GM18508 (cell line): Measurements from ENCODE around the gene LIME1.

Experiments
- ATAC-seq: cut with Tn5 transposase; IDR thresholded peaks from one replicate; pipeline ENCODE4 v1.9.1; 2021; ENCODE audit warnings: moderate number of reproducible peaks; ENCODE audit not compliant: insufficient read depth, unreplicated experiment

The LIME1 gene

DNA sequence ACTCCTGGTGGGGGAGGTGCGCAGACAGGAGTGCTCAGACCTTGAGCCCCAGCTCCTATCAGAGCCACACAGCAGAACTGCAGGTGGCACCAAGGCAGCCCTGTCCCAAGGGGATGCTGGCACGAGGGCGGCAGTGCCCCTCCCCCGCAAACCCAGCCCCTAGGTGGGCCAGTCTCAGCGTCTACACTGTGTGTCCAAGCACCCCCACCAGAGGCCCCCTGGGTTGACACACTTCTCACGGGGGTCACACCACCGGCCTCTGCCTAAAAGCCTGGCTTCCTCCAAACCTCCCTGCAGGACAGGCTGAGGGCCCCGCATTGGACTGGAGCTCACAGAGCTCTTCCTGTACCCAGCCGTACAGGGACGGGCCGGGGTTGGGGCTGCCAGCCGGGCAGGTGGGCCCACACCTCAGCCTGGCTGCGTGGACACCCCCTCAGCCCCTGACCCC, 11.2 kb downstream of the LIME1 start:
- no peak for ATAC-seq

DNA sequence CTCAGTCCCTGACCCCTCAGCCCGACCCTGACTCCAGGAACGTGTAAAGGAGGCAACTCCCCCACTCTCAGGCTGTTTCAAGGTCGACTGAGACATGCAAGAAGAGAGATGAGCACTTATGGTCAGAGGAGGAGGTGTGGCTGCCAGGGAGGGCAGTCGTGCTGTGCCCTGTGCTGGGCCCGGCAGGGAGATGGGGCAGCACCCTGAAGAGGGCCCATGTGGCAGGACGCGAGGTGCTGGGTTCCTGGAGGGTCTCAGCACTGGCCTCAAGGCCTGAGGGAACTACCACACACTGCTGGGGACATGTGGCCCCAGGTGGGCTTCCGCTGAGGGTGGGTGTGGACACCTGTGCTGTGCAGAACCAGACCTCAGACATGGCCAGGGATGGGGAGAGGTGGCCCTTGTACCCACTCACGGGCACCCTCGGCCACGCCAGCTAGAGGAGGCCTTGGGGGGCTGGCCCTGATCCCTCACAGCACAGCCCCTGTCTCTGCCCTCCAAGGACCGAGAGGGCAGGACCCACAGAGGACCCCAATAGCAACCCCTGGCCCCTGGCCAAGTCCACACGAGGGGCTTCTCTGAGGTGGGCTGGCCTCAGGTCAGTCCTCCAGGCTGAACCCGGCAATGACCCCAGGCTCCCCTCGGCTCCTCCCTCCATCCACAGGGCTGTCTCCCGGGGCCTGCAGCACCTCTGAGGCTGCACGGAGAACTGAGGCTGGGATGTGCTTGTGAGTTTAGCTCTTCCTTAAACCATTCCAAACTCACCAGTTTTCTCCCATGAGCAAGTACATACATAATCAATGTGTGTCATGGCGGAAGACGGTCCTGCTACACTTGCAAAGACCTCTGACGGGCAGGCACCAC, 11.8 kb downstream of the LIME1 start:
- ATAC-seq = no peak

DNA sequence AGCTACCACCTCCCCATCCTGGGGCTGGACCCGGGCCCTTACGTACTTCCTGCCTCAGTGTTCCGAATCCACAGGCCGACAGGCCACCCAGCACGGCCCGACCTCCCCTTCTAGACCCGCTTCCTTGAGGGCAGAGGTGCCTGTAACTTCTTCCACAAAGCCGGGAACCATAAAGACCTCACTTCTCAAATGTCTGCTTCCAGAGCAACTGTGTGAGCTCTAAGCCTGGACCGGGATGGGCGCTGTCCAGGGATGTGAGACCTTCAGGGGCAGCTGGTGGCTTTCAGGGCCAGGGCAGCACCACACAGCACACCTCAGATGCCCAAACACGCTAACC, 12.4 kb downstream of the LIME1 start:
- no peak for ATAC-seq

DNA sequence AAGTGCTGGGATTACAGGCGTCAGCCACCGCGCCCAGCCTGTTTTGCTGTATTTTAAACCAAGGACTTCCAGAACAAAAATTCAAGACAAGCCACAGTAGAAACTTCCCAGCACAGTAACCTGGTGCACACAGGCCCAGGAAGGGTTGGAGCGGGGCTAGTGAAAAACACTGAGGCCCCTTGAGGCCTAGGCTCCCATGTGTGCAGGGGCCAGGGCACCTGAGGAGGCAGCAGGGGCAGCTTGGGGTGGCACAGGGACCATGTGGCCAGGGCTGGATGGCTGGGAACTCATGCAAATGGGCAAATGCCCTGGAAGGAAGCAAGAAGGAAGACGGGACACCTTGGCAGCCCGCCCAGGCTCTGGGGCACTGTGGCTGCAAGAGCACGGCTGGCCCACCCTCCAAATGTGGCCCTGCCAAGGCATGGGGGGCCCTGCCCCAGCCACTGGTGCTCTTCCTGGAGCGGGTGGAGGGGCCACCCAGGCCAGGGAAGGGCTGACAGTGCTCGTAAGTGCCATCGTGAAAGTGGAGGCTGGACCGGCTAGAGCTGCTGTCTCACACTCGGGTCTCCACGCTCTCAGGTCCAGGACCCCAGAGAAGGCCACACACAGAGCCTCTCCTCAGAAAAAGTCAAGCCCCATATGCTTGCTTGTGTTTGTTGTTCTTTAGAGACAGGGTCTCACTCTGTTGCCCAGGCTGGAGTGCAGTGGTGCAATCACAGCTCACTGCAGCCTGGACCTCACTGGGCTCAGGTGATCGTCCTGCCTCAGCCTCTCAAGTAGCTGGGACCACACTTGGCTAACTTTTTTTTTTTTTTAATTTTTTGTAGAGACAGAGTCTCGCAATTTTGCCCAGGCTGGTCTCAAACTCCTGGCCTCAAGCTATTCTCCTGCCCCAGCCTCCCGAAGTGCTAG, 13.4 kb downstream of the LIME1 start:
- ATAC-seq = no peak

DNA sequence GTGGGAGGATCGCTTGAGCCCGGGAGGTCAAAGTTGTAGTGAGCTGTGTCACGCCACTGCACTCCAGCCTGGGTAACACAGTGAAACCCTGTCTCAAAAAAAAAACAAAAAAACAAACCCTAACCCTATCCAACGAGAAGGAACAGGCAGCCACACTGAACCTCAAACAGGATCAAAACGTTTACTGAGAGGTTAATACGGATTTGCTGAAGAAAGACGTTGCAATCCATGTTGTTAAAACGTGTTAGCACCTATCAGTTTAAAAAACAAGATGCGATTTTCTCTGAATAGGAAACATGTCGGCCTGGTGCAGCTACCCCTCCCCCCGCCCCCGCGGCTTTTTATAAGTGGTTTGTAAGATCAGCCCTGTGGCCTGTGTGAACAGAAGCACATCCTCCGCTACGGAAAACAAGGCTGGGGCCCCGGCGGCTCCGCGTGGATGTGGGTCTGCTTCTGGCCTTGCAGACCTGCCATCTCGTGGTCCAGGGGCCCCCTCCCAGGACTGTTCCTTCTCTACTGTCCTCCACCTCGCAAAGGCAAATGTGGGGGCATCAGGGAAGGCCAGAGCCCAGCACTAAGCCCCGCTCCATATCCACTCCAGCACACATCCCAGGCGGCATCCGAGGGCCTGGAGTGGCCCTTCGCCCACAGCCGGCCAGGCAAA, 14.5 kb downstream of the LIME1 start:
- ATAC-seq = no peak

DNA sequence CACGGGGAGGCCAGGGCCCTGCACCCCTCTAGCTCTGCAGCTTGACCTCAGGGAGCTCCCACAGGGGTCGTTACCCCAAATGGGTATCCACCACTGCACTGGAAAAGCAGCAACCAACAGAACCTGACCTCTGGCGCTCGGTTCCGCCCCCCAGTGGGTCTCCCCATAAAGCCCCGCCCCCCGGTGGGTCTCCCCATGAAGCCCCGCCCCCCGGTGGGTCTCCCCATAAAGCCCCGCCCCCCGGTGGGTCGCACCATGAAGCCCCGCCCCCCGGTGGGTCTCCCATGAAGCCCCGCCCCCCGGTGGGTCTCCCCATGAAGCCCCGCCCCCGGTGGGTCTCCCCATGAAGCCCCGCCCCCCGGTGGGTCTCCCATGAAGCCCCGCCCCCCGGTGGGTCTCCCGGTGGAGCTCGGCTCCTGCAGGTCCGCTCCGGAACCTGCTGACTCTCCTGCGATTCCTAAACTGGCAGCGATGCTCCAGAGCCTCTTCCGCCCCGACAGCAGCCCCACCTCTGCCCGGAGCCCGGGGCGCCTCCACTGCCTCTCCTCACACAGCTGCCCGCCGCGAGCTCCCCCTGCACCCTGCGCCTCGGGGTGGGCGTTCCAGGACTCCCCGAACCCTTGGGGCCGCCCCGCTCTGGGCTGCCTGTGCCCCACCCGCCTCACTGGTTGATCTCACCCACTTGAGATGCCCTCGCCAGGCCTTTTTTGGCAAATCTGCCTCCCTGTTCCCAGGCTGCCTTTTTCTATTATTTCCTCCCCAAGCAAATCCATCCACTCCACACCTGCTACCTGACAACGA, 15.2 kb downstream of the LIME1 start:
- ATAC-seq = no peak

- ATAC-seq = no peak
Measured at GRCh38 chr20:63752411-63753101, 16.1 kb downstream of the LIME1 start.

DNA sequence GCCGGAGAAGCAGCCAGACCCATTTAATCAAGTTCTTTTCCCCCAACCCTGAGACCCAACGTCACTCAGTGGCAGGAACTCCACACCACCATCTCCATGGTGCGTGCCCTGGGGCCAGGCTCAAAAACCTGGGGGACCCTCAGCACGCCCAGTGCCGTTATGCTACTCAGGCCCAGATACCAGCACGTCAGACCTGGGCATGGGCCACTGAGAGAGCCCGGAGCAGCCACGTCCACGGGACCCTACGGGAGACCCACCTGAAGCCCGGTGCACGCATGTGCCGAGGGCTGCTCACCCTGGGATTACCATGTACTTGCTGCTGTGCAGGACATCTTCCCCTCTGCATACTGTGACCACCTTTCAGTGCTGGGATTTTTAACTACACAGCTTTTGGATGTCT, 16.9 kb downstream of the LIME1 start:
- no peak for ATAC-seq

GRCh38 chr20:63754008-63754407, 17.5 kb downstream of the LIME1 start:
- no peak for ATAC-seq

DNA sequence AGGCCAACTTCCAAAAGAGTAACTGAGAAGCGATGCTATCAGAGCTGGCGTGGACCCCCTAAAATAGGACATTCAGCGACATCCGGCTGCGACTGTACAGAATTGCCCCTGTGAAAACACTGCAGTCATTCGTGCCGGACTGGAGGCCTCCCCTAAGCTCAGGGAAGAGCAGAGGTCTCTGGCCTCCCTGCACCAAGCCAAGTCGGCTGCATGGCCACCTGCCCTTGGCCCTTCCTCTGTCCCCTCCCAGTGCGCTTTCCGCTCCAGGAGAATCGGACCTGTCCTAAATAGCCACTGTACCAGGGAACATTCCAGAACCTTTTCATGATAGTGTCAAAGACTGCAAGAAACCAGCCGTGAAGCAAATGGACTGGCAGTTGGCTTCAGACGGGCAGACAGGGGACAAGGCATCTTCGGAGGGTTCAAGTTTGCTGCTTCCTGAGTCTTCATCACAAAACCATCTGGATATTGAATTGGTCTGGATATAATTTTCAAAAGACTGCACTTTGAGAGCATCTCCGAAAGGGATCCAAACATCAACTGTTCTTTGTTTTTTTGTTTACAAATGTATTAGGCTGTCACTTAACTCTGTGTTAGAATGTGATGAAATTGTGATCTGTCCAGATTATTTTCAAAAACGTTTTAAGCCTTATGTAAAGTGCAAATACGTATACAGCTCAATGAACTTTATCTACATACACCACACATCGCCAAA, 19.6 kb downstream of the LIME1 start:
- ATAC-seq = no peak

GRCh38 chr20:63756648-63756991, 20.2 kb downstream of the LIME1 start:
- no peak for ATAC-seq

DNA sequence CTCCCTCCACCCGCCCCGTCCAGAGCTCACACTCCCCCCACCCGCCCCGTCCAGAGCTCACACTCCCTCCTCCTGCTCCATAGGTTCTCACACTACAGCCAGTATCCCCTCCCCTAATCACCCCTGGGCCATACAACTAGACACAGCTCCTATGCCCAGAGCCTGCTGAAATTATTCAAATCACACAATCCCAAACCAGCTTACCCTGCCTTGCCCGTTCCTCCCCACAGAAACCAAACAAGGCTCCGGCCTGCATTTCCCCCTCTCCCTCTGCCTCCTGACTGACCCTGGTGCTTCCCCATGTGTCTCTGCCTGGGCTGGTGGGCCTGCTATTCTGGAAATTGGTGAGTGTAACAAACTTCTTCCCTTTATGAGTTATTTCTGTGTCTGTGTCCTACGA, 21.7 kb downstream of the LIME1 start:
- no peak for ATAC-seq

- no peak for ATAC-seq
Measured at GRCh38 chr20:63759377-63759901, 23.0 kb downstream of the LIME1 start.

- ATAC-seq = no peak
Measured at GRCh38 chr20:63765082-63765873, 28.8 kb downstream of the LIME1 start.

- no peak for ATAC-seq
Measured at GRCh38 chr20:63765902-63766301, 29.4 kb downstream of the LIME1 start.

DNA sequence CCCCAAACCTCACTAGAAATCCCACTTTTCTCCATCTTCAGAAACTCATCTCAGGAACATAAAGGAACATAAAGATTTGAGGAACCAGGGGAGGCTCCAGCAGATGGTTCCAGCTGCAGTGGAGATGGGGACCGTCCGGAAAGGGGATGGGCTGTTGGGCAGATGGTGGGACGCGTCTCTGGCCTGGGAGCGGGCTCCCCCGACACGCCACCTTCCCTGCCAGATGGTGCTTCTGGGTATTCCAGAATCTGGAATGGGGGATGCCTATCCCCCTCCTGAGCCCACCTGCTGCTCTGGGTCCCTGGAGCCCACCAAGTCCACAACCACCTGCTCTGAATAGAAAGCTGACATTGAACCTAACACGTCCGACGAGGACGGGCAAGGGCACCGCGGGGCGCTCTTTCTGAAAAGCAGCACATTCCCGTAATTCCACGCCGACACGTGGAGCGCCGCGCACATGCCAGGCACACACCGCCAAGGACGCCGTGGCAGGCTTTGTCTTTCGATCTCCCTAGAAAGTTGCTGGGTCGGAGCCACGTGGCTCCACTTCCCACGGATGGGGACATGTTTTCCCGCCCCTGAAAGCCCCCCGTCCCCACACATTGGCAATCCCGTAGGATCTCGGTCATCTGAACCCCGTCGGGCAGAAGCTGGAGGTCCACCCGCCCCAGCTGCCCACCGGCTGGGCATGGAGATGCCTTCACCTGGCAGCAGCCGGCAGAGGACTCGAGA, 30.4 kb downstream of the LIME1 start:
- ATAC-seq = no peak

- ATAC-seq = no peak
Measured at GRCh38 chr20:63767456-63767855, 31.0 kb downstream of the LIME1 start.
